Transverse colon (tissue), 3 donors: ENCODE data around the gene PITPNC1.

Source experiments
- CTCF ChIP-seq, 5 experiments: fragments of 200-600 bp in 3 of 5; fragments of 450-650 bp in 2 of 5; sonication (generic) in 3 of 5; IDR thresholded peaks; 1 replicate in 2 of 5; 2 replicates in 3 of 5; pipeline ENCODE4 v1.5.1; 2016 to 2017; ENCODE audit warnings: antibody characterized with exemption in 5 of 5, inconsistent platforms in 3 of 5, mild to moderate bottlenecking in 2 of 5, moderate library complexity in 1 of 5
- EP300 ChIP-seq: sonication (generic); formaldehyde crosslinking; IDR thresholded peaks from one replicate; pipeline ENCODE4 v1.6.1; 2017; ENCODE audit warnings: antibody characterized with exemption, low read depth
- POLR2A ChIP-seq: fragments of 450-650 bp; IDR thresholded peaks from one replicate; pipeline ENCODE4 v1.6.1; 2016; ENCODE audit warnings: antibody characterized with exemption, mild to moderate bottlenecking, moderate library complexity

- TF ChIP-seq EP300 (no peak), CTCF (IDR thresholded peaks at IDR 0.05) (no peak), POLR2A (no peak)
Measured at GRCh38 chr17:67425571-67426160, 48.6 kb downstream of the PITPNC1 start.
